GM23248 (cell line): ENCODE data around the gene P2RX7. TPM values are rescaled to one million over a fixed set of nuclear protein-coding genes. Genes with fewer than 3 reads are reported as not detected.

Source experiments
- DNase-seq: peaks from one replicate; pipeline ENCODE4 v3.0.0-alpha.2; 2015
- H2AFZ ChIP-seq: fragments of 200-600 bp; sonication (generic); 2 replicates; pipeline ENCODE4 v1.6.1; 2016; ENCODE audit warnings: antibody characterized with exemption
- H3F3A ChIP-seq: fragments of 200-600 bp; sonication (generic); 2 replicates; pipeline ENCODE4 v1.6.1; 2016; ENCODE audit warnings: mild to moderate bottlenecking, antibody characterized with exemption, mixed run types; ENCODE audit not compliant: insufficient read depth
- H3K27ac ChIP-seq: fragments of 200-600 bp; sonication (generic); 2 replicates; pipeline ENCODE4 v1.5.1; 2016; ENCODE audit warnings: mild to moderate bottlenecking
- H3K27me3 ChIP-seq: fragments of 200-600 bp; sonication (generic); replicated peaks from 2 replicates; pipeline ENCODE4 v1.6.1; 2016; ENCODE audit warnings: mild to moderate bottlenecking; ENCODE audit not compliant: insufficient read depth
- H3K36me3 ChIP-seq: fragments of 200-600 bp; sonication (generic); 2 replicates; pipeline ENCODE4 v1.6.1; 2016; ENCODE audit warnings: low read depth, mild to moderate bottlenecking
- H3K4me1 ChIP-seq: fragments of 200-600 bp; sonication (generic); 2 replicates; pipeline ENCODE4 v1.6.1; 2016; ENCODE audit warnings: mild to moderate bottlenecking; ENCODE audit not compliant: insufficient read depth
- H3K4me2 ChIP-seq: fragments of 200-600 bp; sonication (generic); one replicate; pipeline ENCODE4 v1.6.1; 2016; ENCODE audit warnings: mild to moderate bottlenecking; ENCODE audit not compliant: unreplicated experiment
- H3K4me3 ChIP-seq: fragments of 200-600 bp; sonication (generic); 2 replicates; pipeline ENCODE4 v1.5.1; 2016; ENCODE audit warnings: mild to moderate bottlenecking
- H3K79me2 ChIP-seq: fragments of 200-600 bp; sonication (generic); 2 replicates; pipeline ENCODE4 v1.6.1; 2016; ENCODE audit warnings: mild to moderate bottlenecking; ENCODE audit not compliant: insufficient read depth
- H3K9ac ChIP-seq: fragments of 200-600 bp; sonication (generic); 2 replicates; pipeline ENCODE4 v1.6.1; 2016; ENCODE audit warnings: mild to moderate bottlenecking
- H3K9me2 ChIP-seq: fragments of 200-600 bp; sonication (generic); 2 replicates; pipeline ENCODE4 v1.6.1; 2016; ENCODE audit warnings: mixed run types, mild to moderate bottlenecking, moderate library complexity; ENCODE audit not compliant: insufficient read depth
- H3K9me3 ChIP-seq: fragments of 200-600 bp; sonication (generic); one replicate; pipeline ENCODE4 v1.6.1; 2017; ENCODE audit warnings: low read depth
- H4K20me1 ChIP-seq: fragments of 200-600 bp; sonication (generic); 2 replicates; pipeline ENCODE4 v1.6.0; 2016; ENCODE audit not compliant: insufficient read depth
- EZH2 ChIP-seq: fragments of 200-600 bp; sonication (generic); IDR thresholded peaks from 2 replicates; pipeline ENCODE4 v1.6.1; 2018; ENCODE audit warnings: antibody characterized with exemption, mild to moderate bottlenecking; ENCODE audit not compliant: insufficient read depth, poor library complexity, severe bottlenecking
- EZH2phosphoT487 ChIP-seq: fragments of 200-600 bp; sonication (generic); IDR thresholded peaks from 2 replicates; pipeline ENCODE4 v1.6.1; 2018; ENCODE audit warnings: antibody characterized with exemption, moderate library complexity, mild to moderate bottlenecking, low read depth; ENCODE audit not compliant: insufficient read depth
- WGBS, 2 experiments: methylation state at CpG; one replicate each; pipeline ENCODE4 v1.1.6; 2015 to 2017; ENCODE audit warnings: low lambda C conversion rate in 2 of 2, low coverage in 1 of 2; ENCODE audit errors: missing lambda C conversion rate in 2 of 2; 5-methylcytosine and 5-hydroxymethylcytosine counted together
- in situ Hi-C: fragments of 300-500 bp; cut with MboI; formaldehyde crosslinking; loops from 2 replicates; pipeline ENCODE4 v1.15.0; 2020
- polyA plus RNA-seq: library from polyadenylated mRNA; unstranded; fragments of >200 nt; fragmentation: Nextera tagmentation; extraction: Ambion mirVana; gene quantifications from 2 replicates; pipeline ENCODE4 v1.2.1, GENCODE V29; 2016
- total RNA-seq: library from RNA; depleted of rRNA; stranded (reverse); fragments of >200 nt; shearing (Covaris generic); gene quantifications from 2 replicates; pipeline ENCODE4 v1.2.3, GENCODE V29; 2014

Gene P2RX7
- total and polyA plus RNA-seq, 2 experiments from 2014 or later, result 0.53 to 0.54 TPM

DNA sequence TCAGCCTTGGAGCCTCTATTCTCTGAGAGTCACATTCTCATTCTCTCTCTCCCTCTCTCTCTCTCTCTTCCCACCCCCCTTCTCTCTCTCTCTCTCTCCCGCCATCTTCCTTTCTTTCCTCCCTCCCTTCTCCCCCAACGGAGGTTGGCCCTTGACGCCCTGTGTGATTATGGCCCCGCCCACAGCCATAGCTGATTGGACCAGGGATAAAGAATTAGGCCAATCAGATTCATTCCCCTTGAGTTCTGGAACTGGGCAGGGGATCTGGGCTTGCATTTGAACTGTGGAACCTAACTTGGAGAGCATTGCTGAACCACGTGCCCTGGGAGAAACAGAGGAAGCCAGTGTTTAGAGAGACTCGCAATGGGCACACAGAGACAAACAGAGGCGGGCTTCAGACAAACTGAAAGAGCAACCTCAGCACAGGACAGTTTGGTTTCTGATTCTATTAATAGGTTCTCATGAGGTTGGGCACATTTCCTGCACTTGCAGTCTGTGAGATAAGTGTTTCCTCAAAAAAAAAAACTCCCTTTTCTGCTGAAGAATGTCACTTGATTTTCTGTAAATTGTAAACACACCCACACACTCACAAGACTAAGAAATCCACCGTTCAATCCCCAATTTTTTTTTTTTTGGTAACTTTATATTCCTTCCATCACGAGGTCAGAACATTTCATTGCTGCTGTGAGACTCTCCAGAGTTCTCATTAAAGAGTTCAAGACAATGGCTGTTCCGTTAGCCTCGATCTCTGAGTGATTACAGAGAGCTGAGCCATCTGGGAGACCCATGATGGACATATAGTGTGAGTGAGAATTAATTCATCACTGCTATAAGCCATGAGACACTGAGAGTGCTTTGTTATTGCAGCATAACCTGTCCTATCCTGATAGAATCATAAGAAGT is 3.5 kb upstream of the P2RX7 start:
- H3K4me2 ChIP-seq, result peak overlapping the region; percentile 52

DNA sequence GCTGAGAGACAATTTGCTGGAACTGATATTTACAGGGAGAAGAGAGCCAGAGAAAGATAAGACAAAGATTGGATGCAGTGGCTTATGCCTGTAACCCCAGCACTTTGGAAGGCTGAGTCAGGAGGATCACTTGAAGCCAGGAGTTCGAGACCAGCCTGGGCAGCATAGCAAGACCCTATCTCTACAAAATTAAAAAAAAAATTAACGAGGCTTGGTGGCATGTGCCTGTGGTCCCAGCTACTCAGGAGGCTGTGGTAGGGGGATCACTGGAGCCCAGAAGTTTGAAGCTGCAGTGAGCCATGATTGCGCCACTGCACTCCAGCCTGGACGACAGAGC is 2.9 kb upstream of the P2RX7 start:
- Histone ChIP-seq H3K4me3 (no peak overlapping the region), H3K9me3 (no peaks in the 10 kb centered on the region), H4K20me1 (no peaks in the 10 kb centered on the region), H3K27ac (no peak overlapping the region), H3K4me1 (0 out of 2 replicates have a peak, but pooled peaks cover 2% of the 10 kb centered on the region), H3K79me2 (no peaks in the 10 kb centered on the region), H2AFZ (no peak overlapping the region), H3K27me3 (peaks cover 3% of the 10 kb centered on the region; the same call in 1 of the 2 replicates), H3K9me2 (no peaks in the 10 kb centered on the region), H3F3A (0 out of 2 replicates have a peak, but pooled peaks cover 7% of the 10 kb centered on the region), H3K9ac (no peak overlapping the region), H3K36me3 (no peaks in the 10 kb centered on the region), H3K4me2 (no peak overlapping the region)
- in situ Hi-C loops, result no loop called here
- no peak for DNase-seq
- WGBS, 2 experiments, result 81 to 86% methylated on average over 4 of the region's 4 CpGs
- TF ChIP-seq EZH2, result no peak
- TF ChIP-seq EZH2phosphoT487, result no peak

More for the DNA sequence above, 3.5 kb upstream of the P2RX7 start:
- Histone ChIP-seq H3F3A (0 out of 2 replicates have a peak, but pooled peaks cover 7% of the 10 kb centered on the region), H3K27ac (no peak overlapping the region), H4K20me1 (no peaks in the 10 kb centered on the region), H3K4me1 (peaks cover 7% of the 10 kb centered on the region), H3K9me3 (no peaks in the 10 kb centered on the region), H2AFZ (peak overlapping the region; percentile 70), H3K36me3 (no peaks in the 10 kb centered on the region), H3K9ac (no peak overlapping the region), H3K4me3 (peak overlapping the region; percentile 39; the same call in 1 of the 2 replicates), H3K79me2 (no peaks in the 10 kb centered on the region), H3K27me3 (peaks cover 3% of the 10 kb centered on the region; the same call in 1 of the 2 replicates), H3K9me2 (no peaks in the 10 kb centered on the region)
- peak; percentile 52 for DNase-seq
- in situ Hi-C loops, result no loop called here
- no peak for TF ChIP-seq EZH2phosphoT487
- TF ChIP-seq EZH2, result no peak
- 14 to 16% methylated on average over 9 to 11 of the region's 11 CpGs for WGBS, 2 experiments

DNA sequence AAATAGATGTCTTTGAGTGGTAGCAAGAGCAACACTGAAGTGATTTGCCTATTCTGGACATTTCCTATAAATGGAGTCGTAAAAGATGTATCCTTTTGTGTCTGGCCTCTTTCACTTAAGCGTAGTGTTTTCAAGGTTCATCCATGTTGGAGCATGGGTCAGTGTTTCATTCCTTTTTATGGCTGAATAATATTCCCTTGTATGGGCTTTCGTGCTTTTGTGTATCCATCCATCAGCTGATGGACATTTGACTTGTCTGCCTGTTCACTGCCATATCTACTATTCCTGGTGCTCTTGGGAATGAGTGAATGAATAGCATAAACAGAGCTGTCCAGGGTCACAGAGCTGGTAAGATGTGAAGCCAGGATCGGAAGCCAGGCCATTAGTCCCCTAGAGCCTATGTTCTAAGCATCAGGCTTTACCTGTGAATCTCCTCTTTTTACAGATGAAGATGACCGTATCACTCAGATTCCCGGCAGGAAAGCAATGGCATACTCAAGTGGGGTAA is 1.8 kb upstream of the P2RX7 start:
- 80 to 81% methylated on average over 6 of the region's 6 CpGs for WGBS, 2 experiments
- Histone ChIP-seq H3K4me3 (no peak overlapping the region), H3K36me3 (no peaks in the 10 kb centered on the region), H3F3A (0 out of 2 replicates have a peak, but pooled peaks cover 7% of the 10 kb centered on the region), H3K9me2 (no peaks in the 10 kb centered on the region), H3K27ac (no peak overlapping the region), H3K4me2 (no peak overlapping the region), H3K9ac (no peak overlapping the region), H4K20me1 (no peaks in the 10 kb centered on the region), H3K27me3 (peaks cover 3% of the 10 kb centered on the region; the same call in 1 of the 2 replicates), H3K4me1 (no peaks in the 10 kb centered on the region), H3K9me3 (no peaks in the 10 kb centered on the region), H2AFZ (no peak overlapping the region), H3K79me2 (no peaks in the 10 kb centered on the region)
- in situ Hi-C loops, result no loop called here
- no peak for DNase-seq
- TF ChIP-seq EZH2phosphoT487 (no peak), EZH2 (no peak)

DNA sequence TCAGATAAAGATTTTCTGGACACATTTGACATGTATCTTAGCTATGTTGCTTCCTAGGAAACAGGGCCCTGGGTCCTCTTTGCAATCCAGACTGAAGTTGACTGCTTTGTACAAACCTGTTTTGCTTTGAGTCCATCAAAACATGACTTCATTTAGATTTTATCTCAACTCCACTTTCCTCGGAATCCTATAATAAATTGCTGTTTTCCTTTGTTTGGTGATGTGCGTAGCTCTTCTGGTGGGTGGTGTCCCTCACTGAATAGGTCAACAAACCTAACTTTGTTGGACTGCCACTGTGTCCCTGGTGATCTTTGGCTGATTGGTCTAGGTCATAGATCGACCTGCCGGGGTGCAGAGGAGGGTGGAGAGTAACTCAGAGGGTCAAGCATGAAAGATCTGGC is 735 bp upstream of the P2RX7 start:
- Histone ChIP-seq H3K4me1 (no peaks in the 10 kb centered on the region), H3K27ac (no peak overlapping the region), H3K9ac (no peak overlapping the region), H2AFZ (no peak overlapping the region), H3K27me3 (no peaks in the 10 kb centered on the region; the same call in 1 of the 2 replicates), H3F3A (0 out of 2 replicates have a peak, but pooled peaks cover 7% of the 10 kb centered on the region), H4K20me1 (no peaks in the 10 kb centered on the region), H3K4me2 (no peak overlapping the region), H3K4me3 (no peak overlapping the region), H3K36me3 (no peaks in the 10 kb centered on the region), H3K9me2 (no peaks in the 10 kb centered on the region), H3K9me3 (no peaks in the 10 kb centered on the region), H3K79me2 (no peaks in the 10 kb centered on the region)
- no peak for DNase-seq
- TF ChIP-seq EZH2phosphoT487, result no peak
- no peak for TF ChIP-seq EZH2
- in situ Hi-C loops, result no loop called here
- WGBS, 2 experiments, result 91 to 95% methylated on average over 3 to 4 of the region's 4 CpGs
